Right lobe of liver (tissue), 4 donors: ENCODE results near the gene RALGAPA2.

Experiments
- POLR2A ChIP-seq: fragments of 450-650 bp; IDR thresholded peaks from one replicate; pipeline ENCODE4 v1.6.1; 2017; ENCODE audit warnings: antibody characterized with exemption, mild to moderate bottlenecking
- TF ChIP-seq, protein P1 (sequence below), 4 donors: fragments of 200-600 bp in 3 of 4; fragments of 450-650 bp in 1 of 4; IDR thresholded peaks; one replicate each; pipeline versions ENCODE4 v1.5.1 to v1.8.0; 2016 to 2022; ENCODE audit warnings: antibody characterized with exemption in 4 of 4, mild to moderate bottlenecking in 2 of 4
- donor health status: DM: no; HTN: no; CAD: no.
- donor health status: DM: no; HTN: no; CAD: no.
- donor health status: DM: no; HTN: yes; CAD: no.

DNA sequence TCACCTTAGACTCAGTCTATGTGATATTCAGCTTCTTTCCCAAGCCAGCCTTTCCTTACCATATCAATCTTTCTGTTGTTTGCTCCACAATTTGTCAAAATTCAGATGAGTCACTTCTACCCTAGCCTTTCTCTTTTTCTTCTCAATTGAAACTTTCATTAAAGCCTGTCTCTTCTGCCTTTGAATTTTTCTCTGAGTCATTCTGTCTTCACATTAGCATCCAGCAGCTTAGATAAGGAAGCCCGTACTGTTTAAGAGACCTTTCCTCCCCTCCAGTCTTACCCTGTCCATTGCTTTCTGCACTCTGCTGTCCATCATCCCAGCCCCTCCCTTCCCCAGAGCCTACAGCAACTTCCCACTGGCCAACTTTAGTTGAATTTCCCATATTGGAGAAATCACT, 34.9 kb upstream of the RALGAPA2 start:
- TF ChIP-seq, protein P1, sequence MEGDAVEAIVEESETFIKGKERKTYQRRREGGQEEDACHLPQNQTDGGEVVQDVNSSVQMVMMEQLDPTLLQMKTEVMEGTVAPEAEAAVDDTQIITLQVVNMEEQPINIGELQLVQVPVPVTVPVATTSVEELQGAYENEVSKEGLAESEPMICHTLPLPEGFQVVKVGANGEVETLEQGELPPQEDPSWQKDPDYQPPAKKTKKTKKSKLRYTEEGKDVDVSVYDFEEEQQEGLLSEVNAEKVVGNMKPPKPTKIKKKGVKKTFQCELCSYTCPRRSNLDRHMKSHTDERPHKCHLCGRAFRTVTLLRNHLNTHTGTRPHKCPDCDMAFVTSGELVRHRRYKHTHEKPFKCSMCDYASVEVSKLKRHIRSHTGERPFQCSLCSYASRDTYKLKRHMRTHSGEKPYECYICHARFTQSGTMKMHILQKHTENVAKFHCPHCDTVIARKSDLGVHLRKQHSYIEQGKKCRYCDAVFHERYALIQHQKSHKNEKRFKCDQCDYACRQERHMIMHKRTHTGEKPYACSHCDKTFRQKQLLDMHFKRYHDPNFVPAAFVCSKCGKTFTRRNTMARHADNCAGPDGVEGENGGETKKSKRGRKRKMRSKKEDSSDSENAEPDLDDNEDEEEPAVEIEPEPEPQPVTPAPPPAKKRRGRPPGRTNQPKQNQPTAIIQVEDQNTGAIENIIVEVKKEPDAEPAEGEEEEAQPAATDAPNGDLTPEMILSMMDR (IDR thresholded peaks at IDR 0.05), result no peak
- no peak for TF ChIP-seq POLR2A
